GM21825 (cell line): ENCODE data around the gene ITCH.
"Not testable (repeated sequence)": the region's sequence is repeated elsewhere in the genome, so short reads cannot be mapped to it uniquely, and the experiment has no call there.

Source experiments
- ATAC-seq: cut with Tn5 transposase; IDR thresholded peaks from one replicate; pipeline ENCODE4 v1.9.1; 2021; ENCODE audit warnings: mild to moderate bottlenecking, moderate library complexity; ENCODE audit not compliant: unreplicated experiment

Gene ITCH

DNA sequence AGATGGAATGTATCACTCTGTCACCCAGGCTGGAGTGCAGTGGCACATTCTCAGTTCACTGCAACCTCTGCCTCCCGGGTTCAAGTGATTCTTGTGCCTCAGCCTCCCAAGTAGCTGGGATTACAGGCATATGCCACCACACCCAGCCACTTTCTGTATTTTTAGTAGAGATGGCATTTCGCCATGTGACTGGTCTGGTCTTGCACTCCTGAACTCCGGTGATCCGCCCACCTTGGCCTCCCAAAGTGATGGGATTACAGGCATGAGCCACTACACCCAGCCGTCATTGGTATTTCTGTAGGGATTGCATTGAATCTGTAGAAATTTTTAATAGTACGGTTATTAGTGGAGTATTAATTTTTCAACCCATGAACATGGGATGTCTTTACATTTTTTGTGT, 134.5 kb downstream of the ITCH start:
- ATAC-seq = not testable (repeated sequence)

DNA sequence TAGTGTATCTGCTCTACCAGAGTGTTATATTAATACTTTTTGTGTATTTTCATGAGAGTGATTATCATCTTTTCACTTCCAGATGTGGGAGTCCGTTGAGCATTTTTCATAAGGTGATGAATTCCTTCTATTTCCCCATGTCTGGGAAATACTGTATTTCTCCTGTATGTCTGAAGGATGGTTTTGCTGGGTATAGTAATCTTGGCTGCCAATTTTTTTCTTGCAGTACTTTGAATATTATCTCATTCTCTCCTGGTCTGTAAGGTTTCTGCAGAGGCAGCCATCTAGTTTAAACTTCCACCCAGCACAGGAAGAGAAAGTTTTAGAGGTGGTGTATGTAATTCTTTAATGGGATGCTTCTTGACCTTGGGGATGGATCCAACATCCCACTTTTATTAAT, 137.8 kb downstream of the ITCH start:
- ATAC-seq = no peak

DNA sequence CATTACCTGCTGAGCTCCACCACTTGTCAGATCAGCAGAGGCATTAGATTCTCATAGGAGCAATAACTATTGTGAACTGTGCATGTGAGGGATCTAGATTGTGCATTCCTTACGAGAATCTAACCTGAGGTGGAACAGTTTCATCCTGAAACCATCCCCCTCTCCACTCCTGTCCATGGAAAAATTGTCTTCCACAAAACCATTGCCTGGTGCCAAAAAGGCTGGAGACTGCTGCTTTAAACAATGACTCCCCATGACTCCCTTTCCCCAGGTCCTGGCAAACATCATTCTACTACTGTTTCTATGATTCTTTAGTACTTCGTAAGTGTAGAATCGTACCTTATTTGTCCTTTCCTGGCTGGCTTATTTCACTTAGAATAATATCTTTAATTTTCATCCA, 143.4 kb downstream of the ITCH start:
- ATAC-seq = no peak

DNA sequence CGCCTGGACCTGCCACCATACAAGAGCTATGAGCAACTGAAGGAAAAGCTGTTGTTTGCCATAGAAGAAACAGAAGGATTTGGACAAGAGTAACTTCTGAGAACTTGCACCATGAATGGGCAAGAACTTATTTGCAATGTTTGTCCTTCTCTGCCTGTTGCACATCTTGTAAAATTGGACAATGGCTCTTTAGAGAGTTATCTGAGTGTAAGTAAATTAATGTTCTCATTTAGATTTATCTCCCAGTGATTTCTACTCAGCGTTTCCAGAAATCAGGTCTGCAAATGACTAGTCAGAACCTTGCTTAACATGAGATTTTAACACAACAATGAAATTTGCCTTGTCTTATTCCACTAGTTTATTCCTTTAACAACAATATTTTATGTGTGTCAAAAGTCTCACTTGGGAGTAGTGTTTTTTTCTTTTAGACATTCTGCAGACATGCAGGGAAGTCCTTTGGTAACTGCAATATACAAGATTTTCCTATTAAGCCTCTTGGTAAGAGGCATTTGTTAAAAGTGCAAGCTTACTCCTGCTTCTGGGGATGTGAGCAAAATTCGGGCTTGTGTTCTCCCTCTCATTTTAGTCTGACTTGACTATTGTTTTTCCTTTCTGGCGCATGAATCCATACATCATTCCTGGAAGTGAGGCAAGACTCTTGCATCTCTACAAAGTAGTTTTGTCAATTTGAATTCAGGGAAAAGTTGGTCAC, 144.8 kb downstream of the ITCH start:
- ATAC-seq = no peak

- ATAC-seq = no peak
Observed at GRCh38 chr20:34510575-34510974, 147.5 kb downstream of the ITCH start.

DNA sequence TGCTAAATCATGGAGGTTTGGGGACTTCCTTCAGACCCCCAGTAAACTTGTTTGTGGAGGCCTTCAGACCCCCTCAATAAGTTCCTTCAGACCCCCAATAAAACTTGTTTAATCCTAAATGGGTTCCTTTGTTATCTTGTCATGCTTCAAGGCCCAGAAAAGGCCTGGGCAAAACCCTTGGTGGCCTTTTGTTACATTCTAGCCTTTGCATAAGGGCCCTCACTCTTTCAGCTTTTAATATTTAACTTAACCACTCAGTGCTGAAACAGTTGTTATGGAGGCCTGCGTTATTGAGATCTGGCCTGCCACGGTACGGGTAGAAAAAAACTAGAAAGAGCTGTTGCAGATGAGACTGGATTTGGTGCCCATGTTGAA, 148.8 kb downstream of the ITCH start:
- no peak for ATAC-seq

DNA sequence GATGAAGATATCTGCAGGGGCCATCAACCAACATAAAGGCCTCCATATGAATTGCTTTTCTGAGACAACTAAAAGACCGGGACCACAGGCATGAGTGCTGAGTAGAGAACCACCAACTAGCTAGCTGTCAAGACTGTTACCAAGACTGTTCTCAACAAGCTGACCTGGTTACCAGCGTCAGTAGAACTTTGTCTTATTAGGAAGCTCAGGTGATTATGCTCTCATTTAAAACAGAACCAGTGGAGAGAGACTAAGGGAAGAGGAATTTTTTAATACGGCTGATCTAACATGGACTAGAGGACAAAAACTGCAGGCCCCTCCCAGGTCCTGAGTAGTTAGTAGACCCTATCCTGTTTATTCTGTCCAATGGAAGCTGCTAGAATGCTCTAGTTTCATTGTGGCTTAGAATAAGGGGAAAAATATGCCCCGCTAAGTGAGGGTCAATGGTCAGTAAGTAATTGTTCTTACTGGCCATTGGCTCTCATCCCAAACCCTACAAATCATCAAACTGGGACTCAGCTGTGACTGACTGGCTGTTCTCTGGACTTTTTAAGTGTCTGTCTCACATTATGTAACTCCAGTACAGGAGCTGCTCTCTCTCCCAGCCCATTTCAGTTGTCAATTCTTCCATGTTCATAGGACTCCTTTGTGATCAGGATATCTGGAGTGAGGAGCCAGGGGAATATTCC, 149.3 kb downstream of the ITCH start:
- ATAC-seq = no peak

DNA sequence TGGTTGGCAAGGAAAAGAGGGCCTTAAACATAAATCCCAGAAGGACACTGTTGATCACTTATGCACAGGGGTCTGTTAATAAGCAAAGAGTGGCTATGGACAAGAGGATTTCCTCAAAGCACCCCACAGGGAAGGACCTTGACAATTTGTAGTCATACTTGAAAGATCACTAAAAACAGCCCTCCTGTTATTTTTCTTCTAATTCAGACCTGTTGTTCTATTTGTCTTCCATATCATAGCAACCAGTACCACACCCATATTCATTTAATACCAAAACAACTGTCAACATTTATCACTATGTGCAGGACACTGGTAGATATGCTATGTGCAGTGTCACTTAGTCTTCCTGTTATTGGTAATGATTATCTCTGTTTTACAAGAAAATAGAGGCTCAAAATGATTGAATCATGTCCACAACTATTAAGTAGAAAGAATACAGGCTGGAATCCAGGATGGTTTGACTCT, 149.9 kb downstream of the ITCH start:
- no peak for ATAC-seq

DNA sequence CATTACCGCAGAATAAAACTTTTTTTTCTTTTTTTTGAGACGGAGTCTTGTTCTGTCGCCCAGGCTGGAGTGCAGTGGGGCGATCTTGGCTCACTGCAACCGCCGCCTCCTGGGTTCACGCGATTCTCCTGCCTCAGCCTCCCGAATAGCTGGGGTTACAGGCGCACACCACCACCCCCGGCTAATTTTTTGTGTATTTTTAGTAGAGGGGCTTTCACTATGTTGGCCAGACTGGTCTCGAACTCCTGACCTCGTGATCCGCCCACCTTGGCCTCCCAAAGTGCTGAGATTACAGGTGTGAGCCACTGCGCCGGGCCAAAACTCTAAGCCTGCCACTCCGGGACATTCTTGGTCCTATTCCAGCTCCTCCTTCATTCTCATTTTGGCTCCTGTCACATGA, 151.0 kb downstream of the ITCH start:
- not testable (repeated sequence) for ATAC-seq

DNA sequence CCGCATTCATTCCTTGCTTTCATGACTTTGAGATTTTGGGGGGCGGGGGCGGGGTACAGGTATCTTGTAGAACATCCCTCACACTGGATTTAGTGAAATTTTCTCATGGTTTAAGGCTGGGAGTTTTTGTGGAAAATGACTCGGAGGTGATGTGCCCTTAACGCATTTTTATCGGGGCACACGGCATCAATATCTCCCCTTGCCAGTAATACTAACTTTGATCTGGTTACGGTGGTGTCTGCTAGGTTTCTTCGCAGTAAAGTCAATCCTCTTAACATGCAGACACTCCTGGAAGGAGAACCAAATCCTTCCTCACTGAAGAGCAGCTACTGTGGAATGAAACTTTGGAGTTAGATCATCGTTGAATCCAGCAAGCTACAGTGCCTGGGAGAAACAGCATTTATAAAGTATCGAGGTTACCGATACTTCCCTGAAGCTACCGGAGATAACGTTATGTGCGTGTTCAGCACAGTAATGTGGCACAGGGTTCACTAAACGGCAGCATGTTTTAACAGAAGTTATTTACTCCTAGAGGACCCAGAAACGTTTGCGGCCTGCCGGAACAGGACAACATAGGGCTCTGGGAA, 151.9 kb downstream of the ITCH start:
- ATAC-seq = no peak

DNA sequence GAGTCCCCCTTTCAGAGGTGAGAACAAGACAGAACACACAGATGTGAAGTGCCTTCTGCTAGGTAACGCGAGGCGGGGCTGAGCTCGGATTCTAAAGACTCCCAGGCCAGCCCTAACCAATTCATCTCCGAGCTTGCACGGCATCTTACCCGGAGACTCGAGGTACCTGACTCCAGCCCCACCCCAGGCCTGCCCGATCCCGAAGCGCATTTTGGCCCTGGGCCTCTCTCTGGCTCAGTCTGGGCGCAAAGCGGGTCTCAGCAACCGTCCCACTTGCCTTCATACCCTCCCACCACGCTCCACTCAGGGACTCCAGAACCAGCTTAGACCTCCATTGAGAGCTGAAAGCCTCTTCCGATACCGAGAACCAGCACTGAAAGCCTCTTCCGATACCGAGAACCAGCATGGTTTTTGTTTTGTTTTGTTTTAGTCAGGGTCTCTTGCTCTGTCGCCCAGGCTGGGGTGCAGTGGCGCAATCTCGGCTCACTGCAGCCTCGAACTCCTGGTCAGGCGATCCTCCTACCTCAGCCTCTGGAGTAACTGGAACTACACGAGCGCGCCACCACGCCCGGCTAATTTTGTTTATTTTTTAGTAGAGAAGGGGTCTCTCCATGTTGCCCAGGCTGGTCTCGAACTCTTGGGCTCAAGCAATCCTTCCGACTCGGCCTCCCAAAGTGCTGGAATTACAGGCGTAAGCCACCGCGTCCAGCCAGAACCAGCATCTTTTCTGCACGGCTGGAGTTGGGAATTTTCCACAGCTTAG, 152.6 kb downstream of the ITCH start:
- ATAC-seq = peak; percentile 47

GRCh38 chr20:34516247-34517113, 153.4 kb downstream of the ITCH start, which contains the start of gene DYNLRB1:
DYNLRB1 (plus strand) TSS chr20:34516422; CDS start chr20:34516459, 37 bp downstream.
- peak; percentile 68 for ATAC-seq

DNA sequence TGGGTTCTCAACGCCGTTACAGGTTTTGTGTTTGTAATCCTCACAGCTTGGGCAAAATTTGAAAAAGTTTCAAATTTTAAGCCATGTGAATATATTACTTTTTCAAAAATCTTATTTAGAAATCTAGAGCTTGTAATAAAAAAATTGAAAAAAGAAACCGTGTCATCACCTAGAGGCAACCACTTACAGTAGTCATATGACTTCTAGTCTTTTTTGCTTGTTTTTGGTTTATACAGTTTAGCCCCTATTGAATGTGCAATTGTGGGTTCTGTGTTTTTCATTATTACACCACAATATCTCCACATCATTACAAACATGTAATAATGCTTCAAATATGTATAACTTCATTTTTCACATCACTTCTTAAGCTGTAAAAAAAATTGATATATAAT, 154.0 kb downstream of the ITCH start:
- no peak for ATAC-seq

DNA sequence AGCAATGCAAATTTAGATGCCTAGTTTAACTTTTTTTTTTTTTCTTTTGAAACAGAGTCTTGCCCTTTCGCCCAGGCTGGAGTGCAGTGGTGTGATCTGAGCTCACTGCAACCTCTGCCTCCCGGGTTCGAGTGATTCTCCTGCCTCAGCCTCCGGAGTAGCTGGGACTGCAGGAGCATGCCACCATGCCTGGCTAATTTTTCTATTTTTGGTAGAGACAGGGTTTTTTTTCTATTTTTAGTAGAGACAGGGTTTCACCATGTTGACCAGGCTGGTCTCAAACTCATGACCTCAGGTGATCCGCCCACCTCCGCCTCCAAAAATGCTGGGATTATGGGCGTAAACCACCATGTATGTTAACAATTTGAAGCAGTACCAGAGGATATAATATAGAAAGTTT, 155.8 kb downstream of the ITCH start:
- not testable (repeated sequence) for ATAC-seq

GRCh38 chr20:34519841-34520240, 156.8 kb downstream of the ITCH start:
- ATAC-seq = not testable (repeated sequence)

- ATAC-seq = no peak
Observed at GRCh38 chr20:34522969-34523871, 160.1 kb downstream of the ITCH start.

DNA sequence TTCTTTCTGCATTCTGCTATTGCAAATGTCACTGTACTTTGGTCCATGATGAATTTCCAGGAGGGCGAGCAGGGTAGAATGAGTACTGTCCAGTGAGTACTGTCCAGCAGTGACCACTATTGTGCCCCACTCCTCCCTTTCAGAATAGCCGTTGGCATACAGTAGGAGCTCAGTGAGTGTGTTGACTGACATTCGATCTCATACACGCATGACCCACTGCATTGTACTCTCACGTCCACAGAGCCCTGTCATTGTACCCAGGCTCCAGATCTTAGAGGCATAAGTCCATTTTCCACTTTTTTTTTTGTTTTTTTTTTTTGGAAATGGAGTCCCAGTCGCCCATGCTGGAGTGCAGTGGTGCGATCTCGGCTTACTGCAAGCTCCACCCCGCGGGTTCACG, 161.4 kb downstream of the ITCH start:
- ATAC-seq = no peak

GRCh38 chr20:34525342-34525708, 162.3 kb downstream of the ITCH start:
- ATAC-seq = no peak

- no peak for ATAC-seq
Observed at GRCh38 chr20:34525709-34526416, 162.8 kb downstream of the ITCH start.
